H1 (cell line): Measurements from ENCODE around the gene TMPRSS11F. TPM values are rescaled to one million over a fixed set of nuclear protein-coding genes. Genes with fewer than 3 reads are reported as not detected.

Source experiments
- CTCF ChIA-PET: fragments of 300-600 bp; sonication (Branson Sonifier 250); formaldehyde crosslinking; loops from one replicate; lab custom pipeline; 2021; ENCODE audit not compliant: partially characterized antibody; lab: Charles Lee
- POLR2A ChIA-PET: fragments of 300-600 bp; sonication (Branson Sonifier 250); formaldehyde crosslinking; loops from one replicate; lab custom pipeline; 2021; ENCODE audit warnings: inconsistent platforms; ENCODE audit not compliant: partially characterized antibody; lab: Charles Lee
- DNase-seq, 2 experiments: peaks; one replicate each; pipeline versions ENCODE4 v3.0.0 to v3.0.0-alpha.2; 2010 to 2022; ENCODE audit warnings: low spot score in 2 of 2, low read depth in 1 of 2, mixed read lengths in 1 of 2
- FAIRE-seq: peaks from 2 replicates; lab custom pipeline; 2011; peaks lifted over from hg19 to GRCh38; lab: Jason Lieb, UNC
- H2AFZ ChIP-seq: 2 replicates; pipeline ENCODE4 v1.8.1; 2012; ENCODE audit warnings: low read length, inconsistent platforms
- H2AK5ac ChIP-seq: 2 replicates; pipeline ENCODE4 v1.6.1; 2013; ENCODE audit warnings: low read depth, low read length
- H2BK120ac ChIP-seq: replicated peaks from 2 replicates; pipeline ENCODE3; 2013; ENCODE audit warnings: low read depth, low read length, inconsistent platforms
- H2BK12ac ChIP-seq: 2 replicates; pipeline ENCODE4 v1.6.1; 2013; ENCODE audit warnings: low read depth, low read length
- H2BK15ac ChIP-seq: 2 replicates; pipeline ENCODE4 v1.6.1; 2013; ENCODE audit warnings: low read length
- H2BK20ac ChIP-seq: 2 replicates; pipeline ENCODE4 v1.6.1; 2013; ENCODE audit warnings: low read length
- H2BK5ac ChIP-seq: 2 replicates; pipeline ENCODE4 v1.6.1; 2013; ENCODE audit warnings: low read depth, low read length
- H3K14ac ChIP-seq: 2 replicates; pipeline ENCODE4 v1.6.1; 2013; ENCODE audit warnings: inconsistent platforms; ENCODE audit not compliant: insufficient read length
- H3K18ac ChIP-seq: 2 replicates; pipeline ENCODE4 v1.6.1; 2013; ENCODE audit warnings: low read length; ENCODE audit errors: extremely low read depth
- H3K23ac ChIP-seq: 2 replicates; pipeline ENCODE4 v1.6.1; 2013; ENCODE audit warnings: inconsistent platforms; ENCODE audit not compliant: insufficient read length
- H3K23me2 ChIP-seq: 2 replicates; pipeline ENCODE4 v1.6.1; 2013; ENCODE audit warnings: low read depth, low read length
- H3K27ac ChIP-seq: 2 replicates; pipeline ENCODE4 v1.6.1; 2011; ENCODE audit warnings: low read depth, low read length, inconsistent platforms
- H3K27me3 ChIP-seq, 4 experiments: replicated peaks in 1 of 4; 1 replicate in 1 of 4; 2 replicates in 3 of 4; pipeline versions ENCODE4 v1.6.1 to v1.8.1; 2011 to 2013; ENCODE audit warnings: low read length in 3 of 4, mild to moderate bottlenecking in 3 of 4, inconsistent platforms in 2 of 4, mixed read lengths in 2 of 4, moderate library complexity in 1 of 4; ENCODE audit not compliant: control insufficient read depth in 3 of 4, insufficient read depth in 3 of 4; ENCODE audit errors: extremely low read depth in 1 of 4
- H3K36me3 ChIP-seq, 4 experiments: 2 replicates each; pipeline versions ENCODE4 v1.6.1 to v1.8.1; 2011 to 2013; ENCODE audit warnings: mild to moderate bottlenecking in 4 of 4, low read length in 3 of 4, moderate library complexity in 2 of 4, control low read depth in 1 of 4, inconsistent platforms in 1 of 4; ENCODE audit not compliant: insufficient read depth in 4 of 4, control insufficient read depth in 2 of 4
- H3K4ac ChIP-seq: replicated peaks from 2 replicates; pipeline ENCODE3; 2013; ENCODE audit warnings: low read length, low read depth, mixed read lengths, inconsistent platforms; ENCODE audit not compliant: insufficient read length
- H3K4me1 ChIP-seq, 4 experiments: replicated peaks in 1 of 4; 1 replicate in 1 of 4; 2 replicates in 3 of 4; pipeline versions ENCODE4 v1.6.1 to v1.8.1; 2011 to 2013; ENCODE audit warnings: low read length in 3 of 4, inconsistent platforms in 2 of 4, mixed read lengths in 1 of 4; ENCODE audit not compliant: insufficient read depth in 4 of 4, control insufficient read depth in 3 of 4
- H3K4me2 ChIP-seq, 2 experiments: 2 replicates each; pipeline versions ENCODE4 v1.6.1 to v1.8.1; 2011 to 2013; ENCODE audit warnings: low read depth in 2 of 2, low read length in 2 of 2, control low read depth in 1 of 2, inconsistent platforms in 1 of 2, mild to moderate bottlenecking in 1 of 2; ENCODE audit not compliant: insufficient read depth in 1 of 2
- H3K4me3 ChIP-seq, 4 experiments: fragments of 200-600, 300-600 bp in 1 of 4; sonication (generic), shearing (Covaris generic), sonication (Bioruptor Twin) in 1 of 4; 2 replicates each; pipeline versions ENCODE4 v1.5.1 to v1.8.1; 2011 to 2016; ENCODE audit warnings: low read length in 4 of 4, low read depth in 3 of 4, control low read depth in 2 of 4, inconsistent platforms in 2 of 4, mild to moderate bottlenecking in 2 of 4, mixed read lengths in 1 of 4, moderate library complexity in 1 of 4; ENCODE audit not compliant: insufficient read depth in 2 of 4; ENCODE audit errors: extremely low read depth in 1 of 4
- H3K56ac ChIP-seq: replicated peaks from 2 replicates; pipeline ENCODE3; 2013; ENCODE audit warnings: low read depth, mild to moderate bottlenecking, mixed read lengths, low read length, inconsistent platforms; ENCODE audit not compliant: insufficient read length
- H3K79me1 ChIP-seq: 2 replicates; pipeline ENCODE4 v1.6.1; 2013; ENCODE audit warnings: low read depth, low read length, control low read depth
- H3K79me2 ChIP-seq, 2 experiments: 2 replicates each; pipeline versions ENCODE4 v1.6.1 to v1.8.1; 2012 to 2013; ENCODE audit warnings: low read length in 2 of 2, mild to moderate bottlenecking in 2 of 2, inconsistent platforms in 1 of 2; ENCODE audit not compliant: insufficient read depth in 2 of 2, control insufficient read depth in 1 of 2
- H3K9ac ChIP-seq, 4 experiments: replicated peaks in 1 of 4; 1 replicate in 1 of 4; 2 replicates in 3 of 4; pipeline versions ENCODE4 v1.6.1 to v1.8.1; 2011 to 2013; ENCODE audit warnings: low read depth in 3 of 4, low read length in 3 of 4, control low read depth in 2 of 4, mild to moderate bottlenecking in 2 of 4, moderate library complexity in 2 of 4, inconsistent platforms in 1 of 4; ENCODE audit errors: extremely low read depth in 1 of 4
- H3K9me3 ChIP-seq, 2 experiments: 2 replicates each; pipeline versions ENCODE4 v1.6.1 to v1.8.1; 2012 to 2013; ENCODE audit warnings: mild to moderate bottlenecking in 2 of 2, moderate library complexity in 2 of 2, control low read depth in 1 of 2, inconsistent platforms in 1 of 2, low read depth in 1 of 2, low read length in 1 of 2, mixed read lengths in 1 of 2; ENCODE audit not compliant: insufficient read depth in 2 of 2
- H4K20me1 ChIP-seq, 2 experiments: replicated peaks in 1 of 2; 2 replicates each; pipeline versions ENCODE3 to v1.8.1; 2011 to 2013; ENCODE audit warnings: inconsistent platforms in 2 of 2, low read length in 2 of 2, mild to moderate bottlenecking in 1 of 2; ENCODE audit not compliant: insufficient read depth in 2 of 2, control insufficient read depth in 1 of 2
- H4K5ac ChIP-seq: 2 replicates; pipeline ENCODE4 v1.6.1; 2013; ENCODE audit warnings: low read length, low read depth, mixed read lengths, inconsistent platforms; ENCODE audit not compliant: insufficient read length
- H4K8ac ChIP-seq: 2 replicates; pipeline ENCODE4 v1.8.0; 2013; ENCODE audit warnings: mild to moderate bottlenecking, moderate library complexity, low read length, inconsistent platforms; ENCODE audit not compliant: insufficient read depth; ENCODE audit errors: extremely low read depth
- H4K91ac ChIP-seq: replicated peaks from 2 replicates; pipeline ENCODE3; 2013; ENCODE audit warnings: low read length, mixed read lengths, inconsistent platforms; ENCODE audit not compliant: insufficient read length
- BACH1 ChIP-seq: IDR thresholded peaks from 2 replicates; pipeline ENCODE4 v1.6.1; 2012; ENCODE audit warnings: low read length, improper control_type of control experiment
- CTBP2 ChIP-seq: IDR thresholded peaks from 2 replicates; pipeline ENCODE4 v1.7.0; 2011; ENCODE audit warnings: borderline replicate concordance, mild to moderate bottlenecking, moderate library complexity, mixed read lengths, low read length; ENCODE audit not compliant: insufficient read depth, insufficient read length
- FOSL1 ChIP-seq: IDR thresholded peaks from 2 replicates; pipeline ENCODE4 v1.6.1; 2011; ENCODE audit warnings: mild to moderate bottlenecking, low read depth, low read length, moderate library complexity; ENCODE audit not compliant: insufficient read depth
- GABPA ChIP-seq: IDR thresholded peaks from 2 replicates; pipeline ENCODE4 v1.6.1; 2011; ENCODE audit warnings: mild to moderate bottlenecking, low read length, moderate library complexity, borderline replicate concordance; ENCODE audit not compliant: insufficient read depth
- HDAC6 ChIP-seq: IDR thresholded peaks from one replicate; pipeline ENCODE4 v1.7.1; 2012; ENCODE audit warnings: low read depth, mild to moderate bottlenecking, inconsistent platforms, low read length, moderate library complexity
- KDM1A ChIP-seq: fragments of 200-600, 300-600 bp; sonication (generic); IDR thresholded peaks from 2 replicates; pipeline ENCODE4 v1.7.1; 2016; ENCODE audit warnings: mild to moderate bottlenecking, low read length, borderline replicate concordance
- KDM5A ChIP-seq: fragments of 200-600 bp; IDR thresholded peaks from 2 replicates; pipeline ENCODE4 v1.7.1; 2012; ENCODE audit warnings: mild to moderate bottlenecking, low read length, inconsistent platforms, mixed read lengths
- POLR2A ChIP-seq, 2 experiments: IDR thresholded peaks; 1 replicate in 1 of 2; 2 replicates in 1 of 2; pipeline ENCODE4 v1.6.1; 2011; ENCODE audit warnings: low read depth in 2 of 2, low read length in 2 of 2, mild to moderate bottlenecking in 2 of 2; ENCODE audit errors: control extremely low read depth in 1 of 2
- POLR2AphosphoS5 ChIP-seq: IDR thresholded peaks from 2 replicates; pipeline ENCODE4 v1.6.1; 2011; ENCODE audit warnings: low read depth, low read length
- POU5F1 ChIP-seq: IDR thresholded peaks from 2 replicates; pipeline ENCODE4 v1.6.1; 2011; ENCODE audit warnings: low read depth, mild to moderate bottlenecking, low read length, moderate library complexity
- SIX5 ChIP-seq: IDR thresholded peaks from 2 replicates; pipeline ENCODE4 v1.6.1; 2011; ENCODE audit warnings: mild to moderate bottlenecking, low read depth, low read length
- SP2 ChIP-seq: IDR thresholded peaks from 2 replicates; pipeline ENCODE4 v1.6.1; 2012; ENCODE audit warnings: mild to moderate bottlenecking, low read length, inconsistent platforms
- SUZ12 ChIP-seq: fragments of 200-600 bp; sonication (generic); IDR thresholded peaks from 2 replicates; pipeline ENCODE4 v1.6.1; 2012; ENCODE audit warnings: mild to moderate bottlenecking, inconsistent platforms, low read length, moderate library complexity, mixed read lengths
- TCF12 ChIP-seq: IDR thresholded peaks from 2 replicates; pipeline ENCODE4 v1.6.1; 2011; ENCODE audit warnings: low read depth, mild to moderate bottlenecking, low read length
- WGBS, 2 experiments: shearing (Covaris generic) in 1 of 2; methylation state at CpG; one replicate each; pipeline versions ENCODE4 v1.1.6 to v1.1.7; 2013 to 2015; ENCODE audit warnings: low lambda C conversion rate in 2 of 2, mixed read lengths in 2 of 2, inconsistent platforms in 1 of 2, low coverage in 1 of 2, missing lambda C conversion rate in 1 of 2; ENCODE audit not compliant: insufficient replicate concordance in 2 of 2, insufficient coverage in 1 of 2, insufficient read length in 1 of 2; ENCODE audit errors: extremely low coverage in 1 of 2, missing lambda C conversion rate in 1 of 2; 5-methylcytosine and 5-hydroxymethylcytosine counted together
- polyA plus RNA-seq, 7 experiments: library from polyadenylated mRNA; depleted of rRNA in 3 of 7; stranded (reverse) in 5 of 7; unstranded in 2 of 7; fragments of >200 nt in 5 of 7; fragments of 200-250 nt in 2 of 7; gene quantifications; 1 replicate in 5 of 7; 2 replicates in 1 of 7; 4 replicates in 1 of 7; pipeline versions ENCODE4 v1.2.1 to v1.2.3, GENCODE V29; 2011 to 2013; ENCODE audit warnings: missing spikeins in 2 of 7, mixed read lengths in 2 of 7
- total RNA-seq: library from RNA; stranded (reverse); fragmentation: NEBNext Ultra II Directional; extraction: Animal tissue kit (Norgen Biotek cat#: 25700); gene quantifications from 2 replicates; pipeline ENCODE4 v1.2.1, GENCODE V29; 2021

Gene TMPRSS11F
- total and polyA plus RNA-seq, 2 of the 8 experiments (the other 6 are each of a cell fraction or from before 2014, with no cell fraction given), result not detected

- FAIRE-seq, result no peak
- TF ChIP-seq POLR2A (IDR thresholded peaks at IDR 0.05; ENCODE audit: control extremely low read depth in 1 of 2, low read depth in 2 of 2, low read length in 2 of 2) (no peak), SIX5 (no peak), POLR2AphosphoS5 (no peak), GABPA (no peak), POU5F1 (no peak), SUZ12 (no peak), BACH1 (no peak), CTBP2 (no peak), KDM1A (no peak), FOSL1 (no peak), SP2 (no peak), HDAC6 (no peak), KDM5A (no peak), TCF12 (no peak)
Observed at GRCh38 chr4:68147079-68147478, 17.4 kb upstream of the TMPRSS11F start.

More at GRCh38 chr4:68147079-68147478, 17.4 kb upstream of the TMPRSS11F start:
- Histone ChIP-seq H2BK15ac (no peak overlapping the region), H4K8ac (no peak overlapping the region), H3K14ac (no peak overlapping the region), H3K56ac (no peak overlapping the region), H4K20me1 (no peaks in the 10 kb centered on the region), H2BK20ac (no peak overlapping the region), H2BK5ac (no peak overlapping the region), H3K79me1 (no peaks in the 10 kb centered on the region), H4K91ac (no peak overlapping the region), H3K27me3 (no peaks in the 10 kb centered on the region), H3K9ac (no peak overlapping the region), H2BK120ac (no peak overlapping the region), H3K4me3 (no peak overlapping the region), H3K27ac (no peak overlapping the region), H2AK5ac (no peak overlapping the region), H3K4ac (no peak overlapping the region), H3K9me3 (peaks cover 0 to 11% of the 10 kb centered on the region in 2 experiments; a peak in 2 of 4 replicates), H3K36me3 (no peaks in the 10 kb centered on the region), H3K4me2 (no peak overlapping the region), H3K79me2 (no peaks in the 10 kb centered on the region), H3K4me1 (no peaks in the 10 kb centered on the region), H3K18ac (no peak overlapping the region), H3K23ac (no peak overlapping the region), H4K5ac (no peak overlapping the region), H3K23me2 (no peaks in the 10 kb centered on the region), H2AFZ (no peak overlapping the region), H2BK12ac (no peak overlapping the region)
- DNase-seq, result no peak
- 100% methylated on average over 1 of the region's 1 CpG; no CpG with 5 or more reads in 1 of the 2 experiments for WGBS, 2 experiments
- ChIA-PET CTCF (no interaction called here), POLR2A (no interaction called here)
